Naive thymus-derived CD4-positive, alpha-beta T cell (primary cell): ENCODE results near the gene DHCR7. TPM values are rescaled to one million over a fixed set of nuclear protein-coding genes. Genes with fewer than 3 reads are reported as not detected.

ENCODE experiments used
- ATAC-seq: fragments of 150-1000 bp; cut with Tn5 transposase; 2 replicates; pipeline ENCODE4 v1.10.0; 2021; ENCODE audit warnings: mild to moderate bottlenecking, moderate library complexity
- CTCF ChIA-PET: fragments of 350-600 bp; sonication (Branson Sonifier 250); formaldehyde crosslinking; loops from one replicate; lab custom pipeline; 2021; ENCODE audit warnings: antibody characterized with exemption; lab: Charles Lee
- POLR2A ChIA-PET: fragments of 350-600 bp; sonication (Branson Sonifier 250); formaldehyde crosslinking; loops from one replicate; lab custom pipeline; 2021; ENCODE audit warnings: antibody characterized with exemption, inconsistent platforms; lab: Charles Lee
- DNase-seq, 9 donors: peaks; one replicate each; pipeline versions ENCODE4 v3.0.0 to v3.0.0-alpha.2; 2020 to 2022; ENCODE audit warnings: mixed read lengths in 1 of 9
- H3K27ac ChIP-seq: one replicate; pipeline ENCODE4 v1.7.0; 2013; ENCODE audit warnings: mild to moderate bottlenecking, low read depth, low read length, moderate library complexity
- H3K27me3 ChIP-seq, 2 donors: one replicate each; pipeline ENCODE4 v1.7.0; 2013; ENCODE audit warnings: low read length in 2 of 2, mild to moderate bottlenecking in 2 of 2, moderate library complexity in 2 of 2; ENCODE audit not compliant: control insufficient read depth in 2 of 2, insufficient read depth in 2 of 2
- H3K36me3 ChIP-seq, 3 experiments: 1 replicate in 2 of 3; 2 replicates in 1 of 3; pipeline ENCODE4 v1.7.0; 2013; ENCODE audit warnings: low read length in 3 of 3, mild to moderate bottlenecking in 3 of 3, moderate library complexity in 1 of 3; ENCODE audit not compliant: insufficient read depth in 3 of 3, control insufficient read depth in 2 of 3
- H3K4me1 ChIP-seq, 2 donors: one replicate each; pipeline ENCODE4 v1.7.0; 2013; ENCODE audit warnings: low read length in 2 of 2, mild to moderate bottlenecking in 2 of 2, moderate library complexity in 1 of 2; ENCODE audit not compliant: control insufficient read depth in 2 of 2, insufficient read depth in 2 of 2
- H3K4me3 ChIP-seq: 2 replicates; pipeline ENCODE4 v1.7.0; 2013; ENCODE audit warnings: mild to moderate bottlenecking, low read length
- H3K9me3 ChIP-seq, 3 experiments: 1 replicate in 2 of 3; 2 replicates in 1 of 3; pipeline ENCODE4 v1.7.0; 2013; ENCODE audit warnings: low read length in 3 of 3; ENCODE audit not compliant: control insufficient read depth in 2 of 3
- H3K27ac Mint-ChIP-seq, 9 donors: one replicate each; pipeline ENCODE4 v1.8.0; 2020 to 2022; ENCODE audit warnings: mixed read lengths in 9 of 9, mild to moderate bottlenecking in 8 of 9, moderate library complexity in 5 of 9, inconsistent platforms in 2 of 9
- H3K27me3 Mint-ChIP-seq, 5 donors: one replicate each; pipeline ENCODE4 v1.8.0; 2021 to 2022; ENCODE audit warnings: mixed read lengths in 5 of 5, mild to moderate bottlenecking in 1 of 5
- H3K36me3 Mint-ChIP-seq, 5 donors: one replicate each; pipeline ENCODE4 v1.8.0; 2020 to 2022; ENCODE audit warnings: mixed read lengths in 5 of 5, mild to moderate bottlenecking in 3 of 5, inconsistent platforms in 1 of 5
- H3K4me1 Mint-ChIP-seq, 7 donors: one replicate each; pipeline ENCODE4 v1.8.0; 2020 to 2022; ENCODE audit warnings: mixed read lengths in 7 of 7, mild to moderate bottlenecking in 3 of 7, inconsistent platforms in 1 of 7
- H3K4me3 Mint-ChIP-seq, 10 donors: one replicate each; pipeline ENCODE4 v1.8.0; 2020 to 2022; ENCODE audit warnings: mild to moderate bottlenecking in 10 of 10, mixed read lengths in 10 of 10, moderate library complexity in 6 of 10, inconsistent platforms in 2 of 10
- H3K9me3 Mint-ChIP-seq, 11 donors: one replicate each; pipeline ENCODE4 v1.8.0; 2020 to 2022; ENCODE audit warnings: mixed read lengths in 11 of 11, mild to moderate bottlenecking in 4 of 11, inconsistent platforms in 1 of 11, moderate library complexity in 1 of 11
- intact Hi-C, 2 donors: fragments of 100-400 bp; cut with micrococcal nuclease; formaldehyde crosslinking; loops; one replicate each; pipeline ENCODE4 v1.15.1; 2023
- polyA plus RNA-seq, 2 donors: library from polyadenylated mRNA; unstranded; fragments of 300-500 nt; fragmentation: Illumina TruSeq; gene quantifications; one replicate each; pipeline ENCODE4 v1.2.3, GENCODE V29; 2021
- total RNA-seq, 6 experiments: library from RNA in 5 of 6; stranded (reverse) in 5 of 6; gene quantifications; 1 replicate in 5 of 6; 2 replicates in 1 of 6; pipeline ENCODE4 v1.2.3 and lab custom pipeline; 2021 to 2026

The DHCR7 gene
- total and polyA plus RNA-seq, 7 experiments from 2014 or later = 14.7 to 46.1 (median 22.2) TPM

- no peak overlapping the region for H3K4me3 ChIP-seq
- Mint-ChIP-seq H3K27me3 (no peaks in the 10 kb centered on the region), H3K4me3 (no peak overlapping the region), H3K36me3 (peaks cover 19 to 65% (median 25%) of the 10 kb centered on the region in 5 donors), H3K4me1 (peaks cover 0 to 2% (median 0%) of the 10 kb centered on the region in 7 donors), H3K9me3 (no peaks in the 10 kb centered on the region), H3K27ac (peak overlapping the region in 1 of 9 donors; percentile 38)
- no peak for ATAC-seq
- ChIA-PET POLR2A (no interaction called here), CTCF (no interaction called here)
- no peaks in the 10 kb centered on the region for H3K27me3 ChIP-seq
- H3K4me1 ChIP-seq = no peaks in the 10 kb centered on the region
- H3K9me3 ChIP-seq = no peaks in the 10 kb centered on the region
- no peak for DNase-seq
- intact Hi-C loops = no loop called here
- peaks cover 0 to 96% (median 17%) of the 10 kb centered on the region in 3 experiments for H3K36me3 ChIP-seq
- no peak overlapping the region for H3K27ac ChIP-seq
These were observed 30.3 kb upstream of the DHCR7 start for GRCh38 chr11:71478528-71478840.

DNA sequence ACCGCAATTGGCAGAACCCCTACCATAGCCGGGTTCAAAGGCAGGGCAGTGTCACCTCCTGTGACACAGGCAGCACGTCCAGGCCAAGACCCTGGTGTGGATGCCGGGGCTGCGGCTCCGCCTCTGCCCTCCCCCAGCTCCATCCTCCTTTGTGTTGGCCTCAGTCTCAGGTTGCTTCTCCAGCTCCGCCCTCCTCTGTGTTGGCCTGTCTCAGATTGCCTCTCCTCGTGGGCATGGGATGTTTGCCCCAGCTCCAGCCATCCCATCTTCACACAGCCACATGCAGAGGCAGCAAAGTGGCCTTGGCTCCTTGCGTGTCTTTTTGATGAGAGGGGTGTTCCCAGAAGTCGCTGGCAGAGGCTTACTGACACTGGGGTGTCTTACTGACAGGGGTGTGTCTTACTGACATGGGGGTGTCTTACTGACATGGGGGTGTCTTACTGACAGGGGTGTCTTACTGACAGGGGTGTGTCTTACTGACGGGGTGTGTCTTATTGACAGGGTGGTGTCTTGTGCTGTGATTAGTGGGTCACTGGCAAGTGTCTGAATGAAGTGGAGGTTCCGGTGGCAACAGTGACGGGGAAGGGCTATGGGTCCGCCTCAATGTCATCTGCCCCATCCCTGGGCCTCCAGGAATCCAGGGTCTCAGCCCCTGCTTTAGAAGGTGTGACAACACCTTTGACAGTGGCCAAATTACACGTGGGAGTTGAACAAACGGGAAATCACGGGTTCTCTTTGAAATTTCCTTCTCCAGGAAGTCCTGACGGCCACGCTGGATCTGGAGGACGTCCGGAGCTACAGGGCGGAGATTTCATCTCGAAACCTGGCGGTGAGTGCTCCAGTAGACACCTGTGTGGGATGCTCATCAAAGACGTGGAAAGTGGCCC lies 29.7 kb upstream of the DHCR7 start:
- Histone ChIP-seq H3K4me1 (no peaks in the 10 kb centered on the region), H3K27me3 (no peaks in the 10 kb centered on the region), H3K4me3 (no peak overlapping the region), H3K9me3 (no peaks in the 10 kb centered on the region), H3K36me3 (peaks cover 0 to 96% (median 13%) of the 10 kb centered on the region in 3 experiments), H3K27ac (no peak overlapping the region)
- POLR2A ChIA-PET = no interaction called here
- ATAC-seq = no peak
- Mint-ChIP-seq H3K9me3 (no peaks in the 10 kb centered on the region), H3K27me3 (no peaks in the 10 kb centered on the region), H3K4me3 (no peak overlapping the region), H3K27ac (peak overlapping the region in 1 of 9 donors; percentile 38), H3K36me3 (peaks cover 14 to 62% (median 19%) of the 10 kb centered on the region in 5 donors), H3K4me1 (peaks cover 0 to 2% (median 0%) of the 10 kb centered on the region in 7 donors)
- intact Hi-C loops = no loop called here
- no peak for DNase-seq
- CTCF ChIA-PET = no interaction called here

GRCh38 chr11:71476926-71477640 lies 28.9 kb upstream of the DHCR7 start:
- DNase-seq (no peak), ATAC-seq (no peak)
- no peak overlapping the region for H3K27ac Mint-ChIP-seq
- Histone ChIP-seq H3K4me1 (no peaks in the 10 kb centered on the region), H3K4me3 (no peak overlapping the region), H3K36me3 (peaks cover 0 to 98% (median 13%) of the 10 kb centered on the region in 3 experiments), H3K27me3 (no peaks in the 10 kb centered on the region), H3K27ac (no peak overlapping the region), H3K9me3 (no peaks in the 10 kb centered on the region)
- CTCF ChIA-PET = no interaction called here
- H3K36me3 Mint-ChIP-seq = peaks cover 14 to 66% (median 23%) of the 10 kb centered on the region in 5 donors
- POLR2A ChIA-PET = no interaction called here
- intact Hi-C loops = no loop called here
- no peaks in the 10 kb centered on the region for H3K9me3 Mint-ChIP-seq
- H3K27me3 Mint-ChIP-seq = no peaks in the 10 kb centered on the region
- H3K4me3 Mint-ChIP-seq = no peak overlapping the region
- peaks cover 0 to 2% (median 0%) of the 10 kb centered on the region in 7 donors for H3K4me1 Mint-ChIP-seq

DNA sequence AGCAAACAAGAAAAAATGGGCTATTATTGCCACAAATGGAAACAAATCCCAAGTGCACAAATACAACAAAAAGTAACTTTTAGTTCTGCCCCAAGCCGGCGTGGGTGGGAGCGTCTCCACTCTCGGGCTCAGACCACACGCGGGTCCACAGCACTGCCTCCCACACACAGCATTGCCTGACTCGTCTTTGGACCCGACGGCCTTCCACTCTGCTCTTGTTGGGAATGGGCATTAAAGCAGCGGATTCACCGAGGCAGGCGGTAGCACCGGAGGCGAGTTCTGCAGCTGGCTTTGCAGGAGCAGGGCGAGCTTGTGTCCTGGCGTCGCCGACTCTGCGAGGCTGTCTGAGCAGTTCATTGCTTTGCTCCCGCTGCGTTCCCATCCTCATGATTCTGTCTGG lies 27.8 kb upstream of the DHCR7 start:
- Histone ChIP-seq H3K27ac (no peak overlapping the region), H3K4me1 (no peaks in the 10 kb centered on the region), H3K36me3 (peaks cover 0 to 98% (median 17%) of the 10 kb centered on the region in 3 experiments), H3K4me3 (no peak overlapping the region), H3K9me3 (no peaks in the 10 kb centered on the region), H3K27me3 (no peaks in the 10 kb centered on the region)
- H3K27ac Mint-ChIP-seq = no peak overlapping the region
- peaks cover 11 to 65% (median 23%) of the 10 kb centered on the region in 5 donors for H3K36me3 Mint-ChIP-seq
- H3K4me3 Mint-ChIP-seq = no peak overlapping the region
- no peak for ATAC-seq
- intact Hi-C loops = no loop called here
- peaks cover 0 to 5% (median 0%) of the 10 kb centered on the region in 7 donors for H3K4me1 Mint-ChIP-seq
- H3K9me3 Mint-ChIP-seq = no peaks in the 10 kb centered on the region
- DNase-seq = no peak
- CTCF ChIA-PET = no interaction called here
- POLR2A ChIA-PET = no interaction called here
- H3K27me3 Mint-ChIP-seq = no peaks in the 10 kb centered on the region

GRCh38 chr11:71474771-71475483 lies 26.7 kb upstream of the DHCR7 start:
- H3K27me3 ChIP-seq = no peaks in the 10 kb centered on the region

DNA sequence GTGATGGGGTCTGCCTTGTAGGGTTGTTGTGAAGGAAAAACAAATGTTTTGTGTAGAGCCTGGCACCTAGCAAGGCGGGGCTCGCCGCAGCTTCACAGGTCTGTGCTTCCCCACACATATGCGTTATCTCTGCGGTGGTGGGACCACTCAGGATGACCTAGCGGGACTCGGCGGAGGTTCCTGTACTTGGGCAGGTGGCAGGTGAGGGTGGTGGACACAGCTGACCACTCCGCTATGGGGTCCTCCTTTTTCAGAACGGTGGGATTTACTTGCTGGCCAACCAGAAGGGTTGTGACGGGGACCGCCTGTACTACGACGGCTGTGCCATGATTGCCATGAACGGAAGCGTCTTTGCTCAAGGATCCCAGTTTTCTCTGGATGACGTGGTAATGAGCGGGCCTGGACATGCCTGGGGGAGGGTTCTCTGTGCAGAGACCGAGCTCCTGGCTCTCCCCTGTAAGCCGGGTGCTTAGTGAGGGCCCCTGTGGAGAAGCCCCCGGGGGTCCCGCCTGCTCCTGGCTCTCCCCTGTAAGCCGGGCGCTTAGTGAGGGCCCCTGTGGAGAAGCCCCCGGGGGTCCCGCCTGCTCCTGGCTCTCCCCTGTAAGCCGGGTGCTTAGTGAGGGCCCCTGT lies 26.1 kb upstream of the DHCR7 start:
- Mint-ChIP-seq H3K36me3 (peaks cover 4 to 65% (median 13%) of the 10 kb centered on the region in 5 donors), H3K9me3 (no peaks in the 10 kb centered on the region), H3K4me1 (peaks cover 0 to 5% (median 0%) of the 10 kb centered on the region in 7 donors), H3K4me3 (no peak overlapping the region), H3K27me3 (no peaks in the 10 kb centered on the region), H3K27ac (no peak overlapping the region)
- DNase-seq (no peak), ATAC-seq (no peak)
- H3K9me3 ChIP-seq = no peaks in the 10 kb centered on the region
- peaks cover 0 to 80% (median 11%) of the 10 kb centered on the region in 3 experiments for H3K36me3 ChIP-seq
- no peak overlapping the region for H3K4me3 ChIP-seq
- intact Hi-C loops = no loop called here
- POLR2A ChIA-PET = no interaction called here
- H3K4me1 ChIP-seq = no peaks in the 10 kb centered on the region
- H3K27ac ChIP-seq = no peak overlapping the region
- no peaks in the 10 kb centered on the region for H3K27me3 ChIP-seq
- CTCF ChIA-PET = no interaction called here

More at GRCh38 chr11:71474771-71475483, 26.7 kb upstream of the DHCR7 start:
- H3K27me3 Mint-ChIP-seq = no peaks in the 10 kb centered on the region
- H3K36me3 Mint-ChIP-seq = peaks cover 11 to 69% (median 20%) of the 10 kb centered on the region in 5 donors
- no peak overlapping the region for H3K4me3 Mint-ChIP-seq
- POLR2A ChIA-PET = no interaction called here
- DNase-seq = no peak
- no peak overlapping the region for H3K4me3 ChIP-seq
- intact Hi-C loops = no loop called here
- H3K4me1 ChIP-seq = no peaks in the 10 kb centered on the region
- H3K36me3 ChIP-seq = peaks cover 0 to 87% (median 13%) of the 10 kb centered on the region in 3 experiments
- no peak for ATAC-seq
- no peaks in the 10 kb centered on the region for H3K9me3 ChIP-seq
- CTCF ChIA-PET = no interaction called here
- no peak overlapping the region for H3K27ac ChIP-seq
- H3K27ac Mint-ChIP-seq = peak overlapping the region in 1 of 9 donors; percentile 53
- H3K9me3 Mint-ChIP-seq = no peaks in the 10 kb centered on the region
- H3K4me1 Mint-ChIP-seq = peaks cover 0 to 5% (median 0%) of the 10 kb centered on the region in 7 donors
